ENCODE measurements around the gene OLFML1.
A peak's percentile ranks its signal among the peaks of the same experiment; 100 is the strongest.

The OLFML1 gene

DNA sequence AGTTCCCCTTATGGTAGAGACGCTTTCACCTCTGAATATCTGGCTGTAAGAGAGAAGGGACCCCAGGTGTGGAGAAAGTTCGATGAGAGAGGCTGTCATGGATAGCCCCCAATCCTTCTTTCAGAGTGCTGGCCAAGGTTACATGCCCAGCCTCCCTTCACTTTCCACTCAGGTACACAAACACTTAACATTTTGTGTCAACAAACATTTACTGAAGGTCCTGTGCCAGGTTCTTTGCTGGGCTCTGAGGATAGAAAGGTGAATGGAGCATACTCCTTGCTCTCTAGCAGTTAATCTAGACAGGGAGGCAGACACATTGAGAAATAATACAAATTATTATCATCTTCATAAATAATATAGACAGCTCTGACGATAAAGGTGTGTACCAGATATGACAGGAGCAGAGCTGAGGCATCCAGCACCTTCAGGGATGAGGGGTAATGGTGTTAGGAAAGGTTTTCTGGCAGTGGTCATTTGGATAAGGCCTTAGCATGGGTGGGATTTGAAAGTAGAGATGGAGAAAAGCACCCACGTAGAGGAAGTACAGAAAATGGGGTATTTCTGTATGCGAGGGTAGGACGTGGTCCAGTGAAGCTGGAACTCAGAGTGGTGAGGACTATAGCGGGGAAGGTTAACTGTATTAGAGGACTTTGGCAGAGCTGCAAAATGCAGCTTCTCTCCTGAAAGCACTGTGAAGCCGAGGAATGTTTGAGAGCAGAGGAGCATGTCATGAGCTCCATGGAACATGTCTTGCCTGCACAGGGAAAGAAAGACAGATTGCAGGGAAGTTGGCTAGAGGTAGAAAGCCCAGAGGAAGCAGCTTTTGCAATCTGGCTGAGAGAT is 48.1 kb downstream of the OLFML1 start:
- DNase-seq, result no peak

GRCh38 chr11:7534042-7534378 is 48.7 kb downstream of the OLFML1 start:
- no peak for DNase-seq

DNA sequence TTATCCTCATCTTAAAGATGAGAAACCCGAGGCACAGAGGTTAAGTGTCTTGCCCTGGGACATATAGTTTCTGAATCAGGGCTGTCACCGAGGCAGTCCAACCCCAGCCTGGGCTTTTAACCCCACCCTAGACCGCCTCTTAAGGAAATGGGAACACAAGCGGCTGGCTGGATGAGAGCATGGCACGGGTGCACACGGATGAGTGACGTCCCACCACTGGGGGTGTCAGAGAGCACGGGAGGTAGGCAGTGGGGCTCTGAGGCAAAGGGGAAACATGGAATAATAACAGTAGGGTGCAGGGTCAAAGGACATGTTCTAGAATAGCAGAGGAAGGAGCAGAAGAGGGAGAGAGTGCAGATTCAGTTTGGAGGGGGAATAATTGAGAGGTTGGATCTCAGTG is 50.8 kb downstream of the OLFML1 start:
- DNase-seq, result no peak

- no peak for DNase-seq
Measured at GRCh38 chr11:7537265-7537664, 52.0 kb downstream of the OLFML1 start.

- DNase-seq, result no peak
Measured at GRCh38 chr11:7538031-7538430, 52.7 kb downstream of the OLFML1 start.

- DNase-seq, result no peak
Measured at GRCh38 chr11:7538466-7539454, 53.5 kb downstream of the OLFML1 start.

DNA sequence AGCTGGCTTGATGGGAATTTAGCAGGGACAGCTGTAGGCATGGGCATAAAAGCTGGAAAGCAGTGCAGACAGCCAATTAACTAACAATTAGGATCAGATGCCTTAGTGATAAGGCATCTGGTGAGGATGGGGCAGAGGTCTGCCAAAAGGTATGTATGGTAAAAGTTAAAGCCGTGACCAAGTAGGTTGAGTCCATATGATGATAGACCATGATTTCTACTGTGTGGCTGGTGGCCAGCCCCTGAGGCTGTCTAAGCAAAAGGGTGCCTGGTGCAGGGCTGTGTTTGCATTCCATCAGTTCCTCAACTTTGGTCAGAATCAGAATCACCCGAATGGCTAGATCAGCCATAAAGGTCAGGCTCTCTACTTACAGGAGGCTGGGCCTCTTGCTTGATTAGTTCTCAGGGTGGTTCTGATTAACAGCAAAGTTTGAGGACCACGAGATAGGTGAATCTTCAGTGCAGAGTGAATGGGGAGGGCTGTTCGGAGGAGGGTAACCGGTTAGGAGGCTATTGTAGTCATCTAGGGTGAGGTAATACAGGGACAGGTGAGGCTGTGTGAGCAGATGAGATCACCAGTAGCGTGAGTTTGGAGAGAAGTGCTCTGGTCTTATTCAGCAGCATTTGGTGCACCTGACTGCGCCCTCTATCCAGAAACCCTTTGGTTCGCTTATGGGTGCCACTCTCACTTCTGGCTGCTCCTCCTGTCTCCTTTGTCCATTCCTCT is 55.7 kb downstream of the OLFML1 start:
- no peak for DNase-seq

GRCh38 chr11:7543302-7543701 is 58.0 kb downstream of the OLFML1 start:
- DNase-seq, result no peak

- DNase-seq, result no peak
Measured at GRCh38 chr11:7544021-7544420, 58.7 kb downstream of the OLFML1 start.

GRCh38 chr11:7545611-7546010 is 60.3 kb downstream of the OLFML1 start:
- no peak for DNase-seq

GRCh38 chr11:7546324-7546791 is 61.1 kb downstream of the OLFML1 start:
- DNase-seq, result no peak

DNA sequence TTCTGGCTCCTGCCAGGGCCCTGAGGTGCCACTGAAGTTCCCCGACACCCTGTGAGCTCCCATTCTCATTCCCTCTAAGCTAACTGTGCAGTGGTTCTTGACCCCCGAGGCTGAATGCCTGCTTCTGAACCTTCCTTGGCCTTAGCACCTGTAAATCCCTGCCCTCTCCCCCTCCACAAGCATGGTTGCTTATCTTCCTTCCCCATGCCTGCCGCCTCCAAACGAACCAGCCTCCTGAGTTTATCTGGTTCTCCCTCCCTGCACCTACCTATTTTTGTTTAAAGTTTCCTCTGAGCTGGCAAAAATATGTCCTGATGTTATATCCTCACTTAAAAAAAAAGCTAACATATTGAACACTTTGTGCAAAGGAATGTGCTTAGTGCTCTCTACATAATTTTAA is 62.4 kb downstream of the OLFML1 start:
- no peak for DNase-seq

- peak in 1 of 2 donors; percentile 25 for DNase-seq
Measured at GRCh38 chr11:7548659-7549274, 63.5 kb downstream of the OLFML1 start.

GRCh38 chr11:7549681-7550080 is 64.4 kb downstream of the OLFML1 start:
- DNase-seq, result no peak

DNA sequence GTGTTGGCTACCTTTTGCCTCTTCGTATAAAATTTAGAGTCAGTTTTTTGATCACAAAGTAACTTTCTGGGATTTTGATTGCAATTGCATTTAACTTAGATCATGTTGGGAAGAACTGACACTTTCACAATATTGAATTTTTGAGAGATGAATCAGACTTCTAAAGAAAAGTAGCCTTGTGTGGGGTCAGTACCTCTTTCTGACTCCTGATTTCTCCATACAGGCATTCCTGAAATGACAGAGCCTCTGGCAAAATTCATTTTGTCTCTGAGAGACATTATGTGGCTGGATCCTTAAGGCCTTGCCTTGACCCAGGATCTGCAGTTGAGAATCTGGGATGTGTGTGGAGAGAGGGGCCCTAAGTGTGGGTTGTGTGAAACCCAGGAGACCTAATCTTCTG is 66.3 kb downstream of the OLFML1 start:
- peak; percentile 28 to 42 for DNase-seq

DNA sequence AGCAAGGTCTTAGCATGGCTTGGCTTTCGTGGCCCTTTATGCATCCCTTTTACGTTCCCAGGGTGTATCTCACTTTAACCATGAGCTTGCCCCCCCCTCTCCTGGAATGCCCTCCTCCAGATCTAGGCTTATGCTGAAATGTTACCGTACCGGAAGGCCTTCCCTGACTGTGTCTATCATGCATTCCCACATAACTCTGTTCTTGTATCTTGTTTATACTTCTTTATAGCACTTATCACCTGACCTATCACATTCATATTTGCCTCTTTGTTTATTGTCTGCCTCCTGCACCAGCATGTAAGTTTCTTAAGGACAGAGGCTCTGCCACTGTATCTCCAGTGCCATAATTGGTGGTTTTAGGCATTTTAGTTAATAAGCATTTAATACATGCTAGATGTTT is 67.4 kb downstream of the OLFML1 start:
- no peak for DNase-seq

GRCh38 chr11:7555052-7555699 is 69.9 kb downstream of the OLFML1 start:
- DNase-seq, result no peak

- no peak for DNase-seq
Measured at GRCh38 chr11:7558046-7558445, 72.7 kb downstream of the OLFML1 start.

DNA sequence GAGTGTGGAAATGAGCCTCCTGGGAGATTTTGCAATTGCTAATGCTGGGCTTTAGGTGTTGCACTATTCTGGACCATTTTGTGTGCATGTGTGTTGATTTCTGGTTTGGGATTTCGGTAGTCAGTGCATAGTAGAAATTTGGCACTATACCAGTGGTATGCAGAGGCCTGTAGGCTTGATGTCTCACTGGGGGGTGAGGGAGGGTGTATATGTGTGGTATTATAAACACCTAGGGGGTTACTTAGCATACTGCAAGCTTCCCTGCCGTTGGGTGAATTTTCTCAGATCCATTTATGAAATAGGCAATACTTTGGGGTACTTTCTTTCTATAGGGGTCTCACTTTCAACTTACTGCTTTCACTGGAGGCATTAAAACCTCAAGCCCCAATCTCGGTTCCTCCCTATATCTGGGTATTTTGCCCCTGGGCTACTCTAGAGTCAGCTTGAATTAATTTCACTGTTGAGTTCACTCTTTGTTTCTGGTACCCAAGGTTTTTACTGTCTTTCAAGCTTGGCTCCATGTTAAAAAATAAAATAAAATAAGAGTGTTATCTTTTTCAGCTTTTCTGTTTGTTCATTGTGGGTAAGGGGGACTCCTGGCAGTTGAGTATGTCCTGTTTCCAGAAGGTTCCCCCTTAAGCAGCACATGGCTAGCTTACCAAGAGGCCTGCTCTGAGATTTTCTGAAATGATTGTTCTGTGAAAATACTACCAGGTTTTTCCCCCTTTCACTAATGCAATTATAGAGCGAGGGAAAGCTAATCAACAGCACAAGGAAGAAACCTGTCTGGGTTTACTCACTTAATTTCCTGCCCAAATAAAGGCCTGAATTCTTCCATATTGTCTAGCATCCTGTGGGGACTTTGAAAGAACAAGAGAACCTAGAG is 74.3 kb downstream of the OLFML1 start:
- no peak for DNase-seq
